Measurements from ENCODE around the gene KRTDAP. TPM values are rescaled to one million over a fixed set of nuclear protein-coding genes. Genes with fewer than 3 reads are reported as not detected.
"Not testable (repeated sequence)": the region's sequence is repeated elsewhere in the genome, so short reads cannot be mapped to it uniquely, and the experiment has no call there.

The KRTDAP gene
- total RNA-seq, 1 donor from 2014 or later: not detected

DNA sequence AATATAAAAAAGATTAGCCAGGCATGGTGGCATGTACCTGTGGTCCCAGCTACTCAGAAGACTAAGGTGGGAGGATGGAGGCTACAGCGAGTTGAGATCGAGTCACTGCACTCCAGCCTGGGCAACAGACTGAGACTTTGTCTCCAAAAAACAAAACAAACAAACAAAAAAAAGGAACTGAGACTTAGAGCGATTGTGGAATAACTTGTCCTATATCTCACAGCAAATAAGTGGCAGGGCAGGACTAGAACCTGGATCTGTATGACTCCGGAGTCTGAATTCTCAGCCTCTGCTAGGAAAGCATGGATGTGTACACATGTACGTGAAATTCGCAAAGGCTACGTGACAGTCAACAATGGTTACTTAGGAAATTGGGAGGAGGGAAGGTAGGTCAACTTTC, 20.1 kb downstream of the KRTDAP start:
- DNase-seq (no peak), ATAC-seq (ENCODE audit: low read depth) (no peak)
- no peaks in the 10 kb centered on the region for H3K9me3 Mint-ChIP-seq
- no peaks in the 10 kb centered on the region for H3K36me3 Mint-ChIP-seq (ENCODE audit: low read depth)
- CTCF ChIA-PET: interaction anchor here (1.1 to 5.3 kb wide), 9 partner anchors 11 to 223 kb away, joined by 3 to 99 read pairs (median 15); partner anchors contain the start of gene FFAR1
- H3K4me1 Mint-ChIP-seq: peaks cover 7% of the 10 kb centered on the region
- H3K27ac Mint-ChIP-seq: no peak overlapping the region
- no peak overlapping the region for H3K4me3 Mint-ChIP-seq
- TF ChIP-seq, protein P1, sequence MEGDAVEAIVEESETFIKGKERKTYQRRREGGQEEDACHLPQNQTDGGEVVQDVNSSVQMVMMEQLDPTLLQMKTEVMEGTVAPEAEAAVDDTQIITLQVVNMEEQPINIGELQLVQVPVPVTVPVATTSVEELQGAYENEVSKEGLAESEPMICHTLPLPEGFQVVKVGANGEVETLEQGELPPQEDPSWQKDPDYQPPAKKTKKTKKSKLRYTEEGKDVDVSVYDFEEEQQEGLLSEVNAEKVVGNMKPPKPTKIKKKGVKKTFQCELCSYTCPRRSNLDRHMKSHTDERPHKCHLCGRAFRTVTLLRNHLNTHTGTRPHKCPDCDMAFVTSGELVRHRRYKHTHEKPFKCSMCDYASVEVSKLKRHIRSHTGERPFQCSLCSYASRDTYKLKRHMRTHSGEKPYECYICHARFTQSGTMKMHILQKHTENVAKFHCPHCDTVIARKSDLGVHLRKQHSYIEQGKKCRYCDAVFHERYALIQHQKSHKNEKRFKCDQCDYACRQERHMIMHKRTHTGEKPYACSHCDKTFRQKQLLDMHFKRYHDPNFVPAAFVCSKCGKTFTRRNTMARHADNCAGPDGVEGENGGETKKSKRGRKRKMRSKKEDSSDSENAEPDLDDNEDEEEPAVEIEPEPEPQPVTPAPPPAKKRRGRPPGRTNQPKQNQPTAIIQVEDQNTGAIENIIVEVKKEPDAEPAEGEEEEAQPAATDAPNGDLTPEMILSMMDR (IDR thresholded peaks at IDR 0.05): no peak
- POLR2A ChIA-PET: interaction anchor here (1.2 to 1.3 kb wide), 2 partner anchors 118 to 119 kb away, joined by 4 read pairs; no protein-coding TSS in a partner anchor
- H3K27me3 Mint-ChIP-seq: no peaks in the 10 kb centered on the region
- intact Hi-C loops (cut with micrococcal nuclease): no loop called here

DNA sequence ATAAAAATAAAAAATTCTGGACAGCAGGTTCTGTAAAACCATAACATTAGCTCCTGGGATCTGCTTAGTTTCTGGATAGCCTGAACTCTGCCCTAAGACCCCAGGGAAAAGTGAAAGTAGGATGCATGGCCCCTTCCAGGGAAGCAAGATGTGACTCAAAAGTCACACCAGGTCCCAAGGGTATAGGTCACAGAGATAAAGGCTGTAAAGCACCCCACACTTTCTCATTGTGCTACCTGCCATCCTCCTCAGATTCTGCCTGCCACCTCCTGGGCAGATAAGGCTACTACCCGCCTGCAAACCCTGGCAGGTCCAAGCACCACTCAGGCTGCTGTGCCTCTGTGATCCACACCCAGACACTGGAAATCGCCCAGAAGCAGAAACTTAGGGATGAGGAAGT, 21.6 kb downstream of the KRTDAP start:
- H3K4me1 Mint-ChIP-seq: peaks cover 14% of the 10 kb centered on the region
- CTCF ChIA-PET: interaction anchor here (0.8 to 5.3 kb wide), 20 partner anchors 9 to 314 kb away, joined by 3 to 99 read pairs (median 4); partner anchors contain the start of genes CD22, FFAR1, FFAR3 and FXYD5
- POLR2A ChIA-PET: interaction anchor here (0.6 to 1.7 kb wide), 9 partner anchors 10 to 200 kb away, joined by 3 to 8 read pairs (median 4); partner anchors contain the start of genes FFAR1 and USF2
- ATAC-seq (ENCODE audit: low read depth) (peak; percentile 100), DNase-seq (peak; percentile 51)
- intact Hi-C loops (cut with micrococcal nuclease): loop anchor here (1.0 to 10.0 kb wide), 8 partner anchors 27 to 404 kb away; no protein-coding TSS in a partner anchor
- H3K36me3 Mint-ChIP-seq (ENCODE audit: low read depth): no peaks in the 10 kb centered on the region
- no peaks in the 10 kb centered on the region for H3K9me3 Mint-ChIP-seq
- no peak overlapping the region for H3K27ac Mint-ChIP-seq
- H3K4me3 Mint-ChIP-seq: no peak overlapping the region
- H3K27me3 Mint-ChIP-seq: no peaks in the 10 kb centered on the region
- TF ChIP-seq, protein P1 (IDR thresholded peaks at IDR 0.05): peak; percentile 39

DNA sequence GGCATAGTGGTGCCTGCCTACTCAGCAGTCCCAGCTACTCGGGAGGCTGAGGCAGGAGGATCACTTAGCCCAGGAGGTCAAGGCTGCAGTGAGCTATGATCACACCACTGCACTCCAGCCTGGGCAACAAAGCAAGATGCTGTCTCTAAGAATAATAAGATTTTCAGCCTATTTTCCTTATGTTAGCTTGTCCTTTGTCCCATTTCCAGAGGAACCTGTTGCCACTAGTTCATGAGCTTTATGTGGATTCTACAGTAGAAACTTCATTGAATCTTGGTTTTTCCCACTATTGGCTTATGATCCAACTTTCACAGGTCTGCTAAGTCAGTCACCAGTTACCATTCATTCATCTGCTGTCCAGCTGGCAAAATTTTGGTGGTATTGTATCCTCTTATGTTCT, 24.0 kb downstream of the KRTDAP start:
- no peaks in the 10 kb centered on the region for H3K27me3 Mint-ChIP-seq
- no peak for DNase-seq
- ChIA-PET CTCF (interaction anchor here (0.9 to 1.3 kb wide), 4 partner anchors 9 to 117 kb away, joined by 3 to 4 read pairs (median 4); no protein-coding TSS in a partner anchor), POLR2A (interaction anchor here (0.6 to 4.9 kb wide), 3 partner anchors 118 to 194 kb away, joined by 4 to 76 read pairs (median 4); partner anchors contain the start of gene FFAR1)
- intact Hi-C loops (cut with micrococcal nuclease): loop anchor here (5.0 to 10.0 kb wide), 2 partner anchors 59 to 401 kb away; no protein-coding TSS in a partner anchor
- ATAC-seq (ENCODE audit: low read depth): no peak
- H3K9me3 Mint-ChIP-seq: no peaks in the 10 kb centered on the region
- H3K36me3 Mint-ChIP-seq (ENCODE audit: low read depth): no peaks in the 10 kb centered on the region
- TF ChIP-seq, protein P1 (IDR thresholded peaks at IDR 0.05): no peak
- peaks cover 34% of the 10 kb centered on the region for H3K4me1 Mint-ChIP-seq
- H3K4me3 Mint-ChIP-seq: no peak overlapping the region
- no peak overlapping the region for H3K27ac Mint-ChIP-seq

DNA sequence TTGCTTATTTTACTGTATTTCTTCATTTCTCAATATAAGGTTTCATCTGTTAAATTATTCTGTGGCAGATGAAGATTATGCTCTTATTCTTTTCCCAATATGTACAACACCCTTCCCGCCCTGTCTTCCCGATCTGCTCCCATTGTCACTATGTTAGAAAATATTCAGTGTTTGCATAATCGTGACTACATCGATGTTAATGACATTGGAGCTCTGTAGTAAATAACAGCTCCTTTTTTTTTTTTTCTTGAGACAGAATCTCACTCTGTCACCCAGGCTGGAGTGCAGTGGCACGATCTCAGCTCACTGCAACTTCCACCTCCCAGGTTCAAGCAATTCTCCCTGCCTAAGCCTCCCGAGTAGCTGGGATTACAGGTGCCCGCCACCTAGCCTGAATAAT, 27.3 kb downstream of the KRTDAP start:
- intact Hi-C loops (cut with micrococcal nuclease): loop anchor here (1.0 to 10.0 kb wide), 5 partner anchors 116 to 398 kb away; partner anchors contain the start of genes FFAR1 and FXYD7
- H3K36me3 Mint-ChIP-seq (ENCODE audit: low read depth); H3K27me3 Mint-ChIP-seq; ATAC-seq (ENCODE audit: low read depth); DNase-seq; H3K9me3 Mint-ChIP-seq: not testable (repeated sequence)
- Mint-ChIP-seq H3K27ac (peak overlapping the region; percentile 85), H3K4me1 (peaks cover 62% of the 10 kb centered on the region), H3K4me3 (peak overlapping the region; percentile 76)
- ChIA-PET POLR2A (interaction anchor here (0.6 to 4.9 kb wide), 18 partner anchors 10 to 257 kb away, joined by 3 to 76 read pairs (median 6); partner anchors contain the start of genes CD22 and FFAR1), CTCF (interaction anchor here (0.6 to 2.5 kb wide), 9 partner anchors 32 to 321 kb away, joined by 3 to 30 read pairs (median 3); partner anchors contain the start of gene FFAR3)

DNA sequence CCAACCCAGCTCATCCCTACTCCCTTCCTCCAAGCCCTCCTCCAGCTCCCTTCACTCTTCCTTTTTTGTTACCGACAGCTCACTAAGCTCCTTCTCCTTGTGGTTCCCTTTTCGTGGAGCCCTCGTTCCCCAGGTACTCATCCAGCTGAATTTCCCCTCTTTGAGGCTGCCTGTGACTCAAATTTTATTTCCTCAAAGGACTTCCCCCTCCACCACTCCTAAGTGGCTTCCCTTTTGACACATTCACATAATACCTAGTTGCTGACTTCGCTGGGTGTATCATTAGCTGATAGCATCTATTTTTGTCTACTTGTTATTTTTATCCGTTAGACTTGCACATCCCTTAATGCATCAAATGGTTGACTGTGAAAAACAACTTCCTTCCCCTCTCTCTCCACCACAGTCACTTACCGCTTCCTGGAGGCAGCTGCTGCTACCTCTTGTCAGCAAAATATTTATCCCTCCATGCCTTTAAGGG, 27.7 kb downstream of the KRTDAP start:
- no peaks in the 10 kb centered on the region for H3K9me3 Mint-ChIP-seq
- ChIA-PET CTCF (interaction anchor here (0.7 to 2.5 kb wide), 11 partner anchors 11 to 321 kb away, joined by 3 to 30 read pairs (median 3); partner anchors contain the start of gene FFAR3), POLR2A (interaction anchor here (0.6 to 4.9 kb wide), 19 partner anchors 10 to 256 kb away, joined by 3 to 76 read pairs (median 4); partner anchors contain the start of genes CD22 and FFAR1)
- no peaks in the 10 kb centered on the region for H3K27me3 Mint-ChIP-seq
- H3K36me3 Mint-ChIP-seq (ENCODE audit: low read depth): no peaks in the 10 kb centered on the region
- peak overlapping the region; percentile 85 for H3K27ac Mint-ChIP-seq
- peak; percentile 76 for ATAC-seq (ENCODE audit: low read depth)
- peak overlapping the region; percentile 76 for H3K4me3 Mint-ChIP-seq
- H3K4me1 Mint-ChIP-seq: peaks cover 64% of the 10 kb centered on the region
- intact Hi-C loops (cut with micrococcal nuclease): loop anchor here (1.0 to 10.0 kb wide), 5 partner anchors 115 to 398 kb away; partner anchors contain the start of genes FFAR1 and FXYD7
- peak; percentile 35 for DNase-seq
- TF ChIP-seq, protein P1 (IDR thresholded peaks at IDR 0.05): no peak

GRCh38 chr19:35461788-35462187, 28.5 kb downstream of the KRTDAP start:
- not testable (repeated sequence) for H3K36me3 Mint-ChIP-seq (ENCODE audit: low read depth); DNase-seq; H3K9me3 Mint-ChIP-seq; ATAC-seq (ENCODE audit: low read depth); H3K4me3 Mint-ChIP-seq; H3K27ac Mint-ChIP-seq; H3K27me3 Mint-ChIP-seq
- ChIA-PET POLR2A (interaction anchor here (0.6 to 4.9 kb wide), 12 partner anchors 13 to 256 kb away, joined by 3 to 76 read pairs (median 7); partner anchors contain the start of genes CD22 and FFAR1), CTCF (interaction anchor here (1.3 to 2.5 kb wide), 5 partner anchors 34 to 320 kb away, joined by 3 to 30 read pairs (median 5); no protein-coding TSS in a partner anchor)
- intact Hi-C loops (cut with micrococcal nuclease): loop anchor here (1.0 to 10.0 kb wide), 5 partner anchors 114 to 397 kb away; partner anchors contain the start of genes FFAR1 and FXYD7
- peaks cover 72% of the 10 kb centered on the region for H3K4me1 Mint-ChIP-seq

Data from activated B cell treated with CpG ODN at 0.5 μM for 24 hours (primary cell).